Fibroblast of mammary gland (primary cell): ENCODE data around the gene MALT1.
A peak's percentile ranks its signal among the peaks of the same experiment; 100 is the strongest.
"Not testable (repeated sequence)": the region's sequence is repeated elsewhere in the genome, so short reads cannot be mapped to it uniquely, and the experiment has no call there.

Experiments
- DNase-seq: peaks from one replicate; pipeline ENCODE4 v3.0.0-alpha.2; 2010; ENCODE audit warnings: low read depth
- H3K4me3 ChIP-seq: 2 replicates; pipeline ENCODE4 v1.5.1; 2011; ENCODE audit warnings: low read depth, mild to moderate bottlenecking, low read length, moderate library complexity; ENCODE audit not compliant: control insufficient read depth
- TF ChIP-seq, protein P1 (sequence below): conservative IDR thresholded peaks from 2 replicates; pipeline ENCODE4 v1.5.1; 2011; ENCODE audit warnings: low read depth, low read length, inconsistent platforms; ENCODE audit not compliant: control insufficient read depth, insufficient read depth

The MALT1 gene

DNA sequence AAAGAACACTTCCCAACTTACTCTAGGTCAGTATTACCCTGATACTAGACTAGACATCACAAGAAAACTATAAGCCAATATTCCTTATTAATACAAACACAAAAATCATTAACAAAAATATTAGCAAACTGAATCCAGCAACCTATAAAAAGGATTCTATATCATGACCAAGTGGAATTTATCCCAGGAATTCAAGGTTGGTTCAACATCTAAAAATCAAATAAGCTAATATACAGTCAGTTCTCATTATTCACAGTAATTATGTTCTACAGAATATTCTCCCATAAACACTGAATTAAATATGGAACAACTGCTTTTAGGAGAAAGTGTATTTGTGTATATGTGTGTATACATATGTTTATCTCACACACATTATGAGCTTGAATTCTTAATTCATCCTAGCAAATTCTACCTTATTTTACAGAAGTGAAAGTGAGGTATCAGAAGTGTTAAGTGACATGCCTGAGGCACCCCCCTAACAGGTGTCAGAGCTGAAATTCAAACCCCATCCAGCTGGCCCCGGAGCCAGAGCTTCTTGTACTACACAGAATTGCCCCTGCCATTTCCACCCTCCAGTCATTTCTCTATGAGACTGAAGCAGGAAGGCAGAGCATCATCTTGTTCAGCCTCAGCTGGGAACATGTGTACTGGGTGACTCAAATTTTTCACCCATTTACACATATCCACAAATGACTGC, 77.8 kb downstream of the MALT1 start:
- TF ChIP-seq, protein P1, sequence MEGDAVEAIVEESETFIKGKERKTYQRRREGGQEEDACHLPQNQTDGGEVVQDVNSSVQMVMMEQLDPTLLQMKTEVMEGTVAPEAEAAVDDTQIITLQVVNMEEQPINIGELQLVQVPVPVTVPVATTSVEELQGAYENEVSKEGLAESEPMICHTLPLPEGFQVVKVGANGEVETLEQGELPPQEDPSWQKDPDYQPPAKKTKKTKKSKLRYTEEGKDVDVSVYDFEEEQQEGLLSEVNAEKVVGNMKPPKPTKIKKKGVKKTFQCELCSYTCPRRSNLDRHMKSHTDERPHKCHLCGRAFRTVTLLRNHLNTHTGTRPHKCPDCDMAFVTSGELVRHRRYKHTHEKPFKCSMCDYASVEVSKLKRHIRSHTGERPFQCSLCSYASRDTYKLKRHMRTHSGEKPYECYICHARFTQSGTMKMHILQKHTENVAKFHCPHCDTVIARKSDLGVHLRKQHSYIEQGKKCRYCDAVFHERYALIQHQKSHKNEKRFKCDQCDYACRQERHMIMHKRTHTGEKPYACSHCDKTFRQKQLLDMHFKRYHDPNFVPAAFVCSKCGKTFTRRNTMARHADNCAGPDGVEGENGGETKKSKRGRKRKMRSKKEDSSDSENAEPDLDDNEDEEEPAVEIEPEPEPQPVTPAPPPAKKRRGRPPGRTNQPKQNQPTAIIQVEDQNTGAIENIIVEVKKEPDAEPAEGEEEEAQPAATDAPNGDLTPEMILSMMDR, result no peak
- DNase-seq, result no peak
- no peak overlapping the region for H3K4me3 ChIP-seq

DNA sequence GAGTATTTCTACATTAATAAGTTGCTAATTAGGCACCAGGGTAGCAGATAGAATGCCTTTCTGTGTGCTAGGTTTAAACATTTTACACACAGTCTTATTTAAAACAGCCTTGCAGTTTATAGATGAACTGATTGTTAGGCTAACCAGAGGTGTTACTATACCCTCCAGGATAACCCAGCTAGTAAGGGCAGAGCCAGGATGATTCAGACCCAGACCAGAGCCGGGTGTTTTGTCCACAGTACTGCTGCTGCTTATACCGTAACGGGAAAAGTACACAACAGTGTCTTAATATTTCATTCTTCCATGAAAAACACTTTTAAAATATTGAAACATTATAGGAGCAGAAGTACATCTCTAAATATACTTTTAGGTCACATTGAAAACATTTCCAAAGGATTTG, 82.7 kb downstream of the MALT1 start:
- peak; percentile 16 for DNase-seq
- TF ChIP-seq, protein P1, result no peak
- H3K4me3 ChIP-seq, result no peak overlapping the region

DNA sequence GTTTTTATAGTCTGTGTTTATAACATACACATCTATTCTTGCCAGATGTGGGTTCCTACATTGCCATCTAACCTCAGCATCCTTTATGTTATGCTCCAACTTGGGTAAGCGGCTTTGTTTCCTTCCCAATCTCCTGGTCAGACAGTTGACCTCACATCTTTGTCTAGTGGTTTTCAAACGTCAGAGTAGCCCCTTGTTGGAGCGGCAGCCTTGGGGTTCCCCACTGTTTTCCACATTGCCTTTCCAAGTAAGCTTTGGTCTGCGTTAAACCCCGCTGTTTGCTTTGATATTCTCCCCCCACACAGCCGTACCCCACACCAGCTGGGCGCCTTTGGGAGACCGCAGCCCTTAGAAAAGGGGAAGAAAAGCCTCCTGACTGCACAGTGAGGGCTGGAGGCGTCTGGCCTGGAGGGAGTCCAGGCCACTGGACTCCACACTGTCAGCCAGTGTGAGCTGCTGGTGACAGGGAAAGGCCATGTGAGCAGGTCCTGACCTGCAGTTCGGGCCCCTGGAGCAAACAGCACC, 83.3 kb downstream of the MALT1 start:
- H3K4me3 ChIP-seq, result no peak overlapping the region
- TF ChIP-seq, protein P1, result no peak
- DNase-seq, result no peak

DNA sequence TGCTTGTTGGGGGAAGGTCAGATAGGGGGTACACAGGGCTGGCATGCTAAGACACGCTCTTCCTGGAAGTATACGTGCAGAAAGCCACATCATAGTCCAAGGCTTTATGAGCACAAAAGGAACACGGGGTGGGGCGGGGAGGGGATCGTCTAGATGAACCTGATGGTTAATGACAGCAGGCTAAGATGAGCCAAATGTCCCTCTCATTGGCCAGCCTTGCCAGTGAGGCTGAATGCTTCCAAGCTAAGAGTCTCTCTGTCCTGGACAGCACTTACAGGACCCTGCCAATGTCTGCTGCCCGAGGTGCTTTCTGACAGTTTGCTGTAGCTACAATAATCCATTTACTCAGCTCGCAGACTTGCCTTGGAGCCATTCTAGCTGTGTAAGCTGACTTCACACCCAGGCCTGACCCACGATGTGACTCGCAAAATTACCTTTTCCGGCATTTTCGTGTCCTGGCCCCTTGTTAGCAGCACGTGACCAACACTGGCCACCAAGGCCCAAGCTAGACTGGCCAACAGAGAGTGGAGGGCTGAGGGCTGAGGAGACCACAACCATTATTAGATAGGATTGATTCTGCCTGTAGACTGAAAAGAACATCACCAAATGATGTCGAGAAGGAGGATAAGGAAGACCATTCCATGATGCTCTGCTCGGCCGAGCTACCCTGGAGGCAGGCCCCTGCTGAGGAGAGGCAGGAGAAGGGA, 84.2 kb downstream of the MALT1 start:
- no peak overlapping the region for H3K4me3 ChIP-seq
- TF ChIP-seq, protein P1, result no peak
- DNase-seq, result no peak

DNA sequence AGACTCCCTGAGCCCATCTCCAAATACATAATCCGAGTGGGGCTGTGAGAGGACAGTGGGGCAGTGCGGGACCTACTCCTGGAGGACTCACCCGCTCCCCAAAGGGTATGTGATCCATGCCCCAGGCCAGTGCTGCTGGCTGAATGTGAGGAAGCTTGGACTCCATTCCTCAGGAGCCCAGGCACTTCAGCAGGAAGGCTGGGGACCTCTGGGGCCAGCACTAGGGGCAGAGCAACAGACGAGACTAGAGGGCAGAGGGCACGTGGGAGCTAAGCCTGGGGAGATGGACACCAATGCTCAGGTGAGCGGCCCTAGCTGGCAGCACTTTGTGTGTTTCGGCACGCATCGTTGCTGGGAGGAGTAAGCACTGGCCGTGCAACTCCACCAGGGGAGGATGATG, 84.9 kb downstream of the MALT1 start:
- TF ChIP-seq, protein P1, result no peak
- H3K4me3 ChIP-seq, result no peak overlapping the region
- DNase-seq, result no peak

DNA sequence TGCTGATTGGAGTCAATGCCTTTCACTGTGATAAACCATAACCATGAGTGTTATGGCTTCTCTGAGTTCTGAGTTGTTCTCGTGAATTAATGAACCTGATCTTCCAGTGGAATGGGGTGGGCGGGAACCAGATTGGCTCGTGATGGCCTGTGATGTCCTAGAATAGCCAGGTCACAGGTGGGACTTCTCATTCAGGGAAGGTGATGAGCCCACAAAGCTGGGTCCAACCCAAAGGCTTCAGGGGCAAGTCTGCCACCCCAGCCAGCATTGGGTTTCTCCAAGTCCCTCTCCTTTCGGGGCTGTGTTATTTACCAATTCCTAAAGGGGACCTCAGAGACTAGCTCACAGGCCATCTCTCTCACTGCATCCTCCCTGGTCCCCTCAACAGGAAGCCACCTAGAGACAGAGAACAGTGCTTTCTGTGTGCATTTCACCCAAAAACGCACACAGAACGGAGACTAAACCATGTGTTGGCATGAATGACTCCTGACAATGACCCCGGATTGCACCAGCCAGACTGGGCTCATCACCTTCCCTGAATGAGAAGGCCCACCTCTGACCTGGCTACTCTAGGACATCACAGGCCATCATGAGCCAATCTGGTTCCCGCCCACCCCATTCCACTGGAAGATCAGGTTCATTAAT, 85.5 kb downstream of the MALT1 start:
- TF ChIP-seq, protein P1, result no peak
- DNase-seq, result no peak
- no peak overlapping the region for H3K4me3 ChIP-seq

DNA sequence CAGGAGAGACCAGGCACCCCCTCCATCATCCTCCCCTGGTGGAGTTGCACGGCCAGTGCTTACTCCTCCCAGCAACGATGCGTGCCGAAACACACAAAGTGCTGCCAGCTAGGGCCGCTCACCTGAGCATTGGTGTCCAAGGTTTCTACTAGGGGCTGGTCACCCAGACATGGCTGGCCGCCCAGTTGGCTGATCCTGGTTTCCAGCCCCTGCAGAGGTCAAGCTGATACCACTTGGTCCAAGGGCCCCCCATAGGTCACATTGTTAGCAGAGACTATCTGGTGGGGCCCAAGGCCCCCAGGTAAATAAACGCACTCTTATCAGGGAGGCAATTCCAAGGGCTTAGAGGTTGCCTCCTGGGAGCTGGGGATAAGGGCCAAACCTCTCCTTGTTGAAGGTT, 86.1 kb downstream of the MALT1 start:
- not testable (repeated sequence) for H3K4me3 ChIP-seq, DNase-seq
